GM21381 (cell line): ENCODE measurements around the gene CBFB.
"Not testable (repeated sequence)": the region's sequence is repeated elsewhere in the genome, so short reads cannot be mapped to it uniquely, and the experiment has no call there.

Experiments used
- ATAC-seq: cut with Tn5 transposase; IDR thresholded peaks from one replicate; pipeline ENCODE4 v1.9.1; 2021; ENCODE audit warnings: mild to moderate bottlenecking, moderate library complexity; ENCODE audit not compliant: unreplicated experiment

Gene CBFB

DNA sequence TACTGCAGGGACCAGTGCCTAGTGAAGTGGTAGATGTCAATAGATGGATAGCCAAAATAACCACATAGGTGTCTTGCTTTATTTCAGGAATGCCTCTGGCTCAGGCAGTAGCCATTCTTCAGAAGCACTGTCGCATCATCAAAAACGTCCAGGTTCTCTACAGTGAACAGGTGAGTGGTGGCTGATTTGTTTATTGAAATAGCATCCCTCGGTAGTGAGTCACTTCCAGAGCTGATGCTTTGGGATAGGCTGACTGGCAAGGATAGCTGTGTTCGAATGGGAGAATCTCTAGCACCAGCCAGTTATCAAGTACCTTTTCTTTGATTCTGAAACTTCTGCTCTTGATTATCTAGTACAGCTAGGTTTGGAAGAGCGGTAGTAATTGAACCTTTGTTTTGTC lies 91.1 kb downstream of the CBFB start:
- no peak for ATAC-seq

GRCh38 chr16:67122799-67123198 lies 93.8 kb downstream of the CBFB start:
- not testable (repeated sequence) for ATAC-seq

GRCh38 chr16:67128417-67128816 lies 99.5 kb downstream of the CBFB start:
- ATAC-seq = no peak

DNA sequence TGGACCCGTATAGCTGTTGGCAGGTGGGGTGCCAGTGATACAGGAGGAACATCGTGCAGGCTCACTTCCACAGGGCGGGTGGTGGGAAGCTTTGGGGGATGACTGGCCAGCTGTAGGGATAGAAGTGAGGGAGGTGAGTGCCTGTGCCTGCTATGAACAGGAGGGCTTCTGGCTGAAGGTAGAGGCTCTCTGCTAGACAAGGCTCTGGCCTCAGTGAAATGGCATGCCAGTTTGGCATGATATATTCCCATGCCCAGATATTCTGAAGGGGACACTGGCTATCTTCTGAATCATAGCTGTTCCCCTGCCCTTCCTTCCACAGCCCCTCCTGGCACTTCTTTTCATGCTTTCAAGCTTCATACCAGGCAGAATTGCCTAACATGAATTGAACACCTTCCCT lies 99.9 kb downstream of the CBFB start:
- ATAC-seq = no peak

DNA sequence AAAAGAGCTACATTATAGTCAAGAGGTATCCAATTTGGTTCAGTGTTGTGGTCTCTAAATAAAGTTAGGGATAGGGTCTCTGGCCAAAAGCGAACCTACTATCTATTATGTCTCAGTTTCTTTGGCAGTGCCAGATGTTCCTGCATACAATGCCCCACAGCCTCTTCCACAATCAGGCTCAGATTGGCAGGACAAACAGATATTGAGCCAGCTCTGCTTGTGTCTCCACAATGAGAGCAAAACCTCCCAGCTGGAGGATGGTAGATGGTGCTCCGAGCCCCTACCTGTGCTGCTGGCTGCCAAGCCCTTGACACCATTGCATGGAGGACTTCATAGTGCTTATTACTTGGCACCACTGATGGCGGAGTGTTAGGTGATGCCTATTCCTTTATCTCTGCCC lies 100.5 kb downstream of the CBFB start:
- ATAC-seq = no peak

GRCh38 chr16:67137605-67138004 lies 108.7 kb downstream of the CBFB start:
- no peak for ATAC-seq

DNA sequence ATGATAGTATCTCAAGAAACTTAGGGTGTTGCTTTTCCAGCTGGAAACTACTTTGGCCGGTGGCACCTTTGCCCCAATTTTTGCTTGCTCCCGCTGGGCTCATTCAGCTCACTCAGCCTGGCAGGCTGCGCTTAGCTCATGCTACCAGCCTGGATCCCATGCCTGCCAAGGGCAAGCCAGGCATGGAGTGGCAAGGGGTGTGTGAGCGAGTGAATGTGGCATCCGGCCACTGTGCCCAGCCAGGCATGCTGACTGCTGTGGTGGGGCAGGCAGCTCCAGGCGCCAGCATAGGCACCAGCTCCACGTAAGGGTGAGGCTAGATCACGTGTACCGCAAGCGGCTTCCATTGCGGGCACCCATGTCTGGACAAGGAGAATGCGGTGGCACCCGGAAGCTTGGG lies 112.4 kb downstream of the CBFB start:
- no peak for ATAC-seq

DNA sequence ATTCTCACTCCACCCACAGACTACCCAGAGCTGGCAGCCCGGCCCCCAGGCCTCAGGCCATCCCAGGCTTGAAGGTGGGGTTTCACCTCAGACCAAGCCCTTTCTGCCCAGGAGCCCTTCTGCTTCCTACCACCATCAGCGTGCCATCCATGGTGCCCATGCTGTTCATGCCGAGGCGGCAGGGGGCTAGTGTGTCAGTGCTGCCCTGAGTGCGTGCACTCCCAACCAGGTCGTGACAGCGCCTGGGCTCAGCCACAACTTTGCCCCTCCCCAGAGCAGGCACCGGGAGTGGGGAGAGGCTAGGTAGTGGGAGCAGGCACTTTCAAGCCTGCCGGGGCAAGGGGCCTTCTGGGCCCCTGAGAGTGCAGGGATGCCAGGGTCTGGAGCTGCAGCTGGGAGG lies 113.4 kb downstream of the CBFB start:
- ATAC-seq = no peak

DNA sequence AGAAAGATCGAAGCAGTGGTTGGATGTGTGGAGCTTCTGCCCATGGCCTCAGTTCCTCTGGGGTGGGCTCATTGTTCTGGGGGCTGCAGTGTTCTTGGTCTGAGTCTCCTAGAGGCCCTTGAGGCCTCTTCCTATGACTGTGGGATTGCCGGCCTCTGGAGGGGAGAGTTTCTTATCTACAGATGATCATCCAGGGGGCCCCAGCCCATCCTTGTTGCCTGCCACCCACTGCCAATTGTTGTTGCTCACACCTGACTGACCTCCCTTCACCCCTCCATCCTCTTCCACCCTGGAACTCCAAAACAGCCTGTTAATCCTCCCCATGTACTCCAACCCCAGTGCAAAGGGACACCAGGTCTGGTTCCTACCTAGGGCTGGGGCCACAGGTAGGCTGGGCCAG lies 116.0 kb downstream of the CBFB start:
- no peak for ATAC-seq

DNA sequence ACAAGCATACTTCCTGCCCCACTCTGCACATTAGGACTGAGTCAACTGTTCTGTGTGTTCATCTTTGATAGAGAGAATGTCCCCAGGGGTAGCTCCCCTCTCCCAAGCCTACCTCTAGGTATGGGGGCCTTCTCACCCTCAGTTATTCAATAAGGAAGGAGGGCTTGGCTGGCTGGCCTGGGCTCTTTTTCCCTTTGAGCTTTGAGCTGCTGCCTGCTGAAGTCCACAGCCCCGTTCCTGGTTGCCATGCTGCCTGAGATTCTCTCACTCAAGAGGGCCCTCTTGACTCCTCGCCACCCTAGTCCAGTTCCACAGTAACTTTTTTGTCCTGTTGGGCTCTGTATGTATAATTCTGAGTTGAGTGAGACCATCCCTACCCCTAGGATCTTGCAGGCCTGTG lies 116.8 kb downstream of the CBFB start:
- ATAC-seq = no peak

- no peak for ATAC-seq
Observed at GRCh38 chr16:67146523-67147357, 117.8 kb downstream of the CBFB start.

DNA sequence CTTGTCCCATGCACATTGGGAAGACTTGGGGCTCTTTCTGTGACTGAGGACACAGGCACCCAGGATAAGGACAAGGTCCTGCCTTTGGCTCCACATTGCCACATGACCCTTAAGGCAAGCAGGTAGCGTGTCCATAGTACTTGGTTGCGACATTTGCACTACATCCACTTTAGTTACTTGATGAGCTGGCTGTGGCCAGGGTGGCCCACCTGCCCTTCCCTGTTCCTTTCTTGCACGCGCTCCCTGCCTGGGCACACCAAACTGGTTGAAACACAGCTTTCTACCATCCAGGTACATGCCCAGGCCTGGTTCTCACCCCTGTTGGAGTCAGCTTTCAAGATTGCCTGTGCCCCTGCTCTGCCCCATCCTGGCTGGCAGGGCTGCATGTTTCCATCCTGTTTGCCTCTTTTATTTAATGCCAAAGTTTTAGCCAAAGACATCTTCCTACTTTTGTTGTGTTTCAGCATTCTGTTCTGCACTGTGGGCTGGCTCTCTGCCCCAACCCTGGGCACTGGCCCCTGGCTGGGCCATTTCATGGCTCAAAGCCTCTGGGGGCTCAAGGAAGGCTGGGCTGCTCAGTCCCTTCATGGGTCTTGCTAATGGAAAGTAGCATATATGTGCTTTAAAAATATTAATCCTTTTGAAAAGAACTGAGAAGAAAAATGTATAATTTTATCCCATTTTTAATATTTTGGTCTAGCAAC lies 118.6 kb downstream of the CBFB start:
- ATAC-seq = no peak

DNA sequence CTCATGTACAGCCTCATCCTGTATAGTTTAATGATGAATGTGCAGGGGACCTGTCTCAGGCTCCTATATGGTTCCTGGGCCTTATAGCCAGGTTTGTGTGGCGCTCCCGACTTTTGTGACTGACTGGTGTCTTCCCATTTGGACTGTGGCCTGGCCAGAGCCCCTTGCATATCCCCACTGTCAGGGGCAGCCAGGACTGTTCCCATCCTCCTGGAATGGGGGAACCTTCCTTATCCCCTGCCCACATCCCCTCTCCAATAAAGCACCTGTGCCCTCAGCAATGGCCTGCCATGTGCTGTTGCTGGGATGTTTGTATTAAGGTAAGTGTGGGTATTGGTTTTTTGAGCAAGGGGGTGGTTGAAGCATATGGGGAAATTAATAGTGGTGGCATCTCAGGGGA lies 119.3 kb downstream of the CBFB start:
- no peak for ATAC-seq

- no peak for ATAC-seq
Observed at GRCh38 chr16:67148656-67149275, 119.8 kb downstream of the CBFB start.

GRCh38 chr16:67149276-67150046 lies 120.5 kb downstream of the CBFB start:
- no peak for ATAC-seq

- peak; percentile 36 for ATAC-seq
Observed at GRCh38 chr16:67150047-67150832, 121.3 kb downstream of the CBFB start.
